K562 (cell line): ENCODE measurements around the gene TLE7. TPM values are rescaled to one million over a fixed set of nuclear protein-coding genes. Genes with fewer than 3 reads are reported as not detected.

Source experiments
- DDX20 ChIP-seq: fragments of 450-650 bp; IDR thresholded peaks from 2 replicates; pipeline ENCODE4 v1.6.1; 2016; ENCODE audit warnings: missing genetic modification characterization, low read depth, mild to moderate bottlenecking, missing compliant biosample characterization, moderate library complexity
- DMBX1 ChIP-seq: fragments of 250-450 bp; sonication (Bioruptor Pico); IDR thresholded peaks from 2 replicates; pipeline ENCODE4 v1.8.0; 2022; ENCODE audit warnings: inconsistent platforms, mild to moderate bottlenecking, moderate library complexity, borderline replicate concordance
- SIN3A ChIP-seq, 2 experiments: fragments of 150-350 bp in 1 of 2; IDR thresholded peaks; 2 replicates each; pipeline ENCODE4 v1.6.1; 2011 to 2016; ENCODE audit warnings: borderline replicate concordance in 2 of 2, low read depth in 2 of 2, low read length in 2 of 2, mild to moderate bottlenecking in 2 of 2, moderate library complexity in 2 of 2; ENCODE audit not compliant: control insufficient read depth in 1 of 2
- ZNF584 ChIP-seq: fragments of 200-800 bp; sonication (Bioruptor generic); IDR thresholded peaks from 2 replicates; pipeline ENCODE4 v1.6.1; 2016; ENCODE audit warnings: low read depth, mild to moderate bottlenecking, missing genetic modification characterization, missing compliant biosample characterization
- ZNF780A ChIP-seq: fragments of 250-450 bp; sonication (Bioruptor Pico); IDR thresholded peaks from 2 replicates; pipeline ENCODE4 v1.5.0; 2021; ENCODE audit warnings: mild to moderate bottlenecking
- polyA plus RNA-seq, 8 experiments: library from polyadenylated mRNA; depleted of rRNA in 4 of 8; stranded (reverse) in 5 of 8; unstranded in 3 of 8; fragments of >200 nt; fragmentation: Nextera tagmentation in 2 of 8; fragmentation: Illumina TruSeq in 1 of 8; extraction: Ambion mirVana in 2 of 8; extraction: Trizol in 1 of 8; gene quantifications; 2 replicates each; pipeline versions ENCODE4 v1.2.1 to v1.2.3, GENCODE V29; 2011 to 2014; ENCODE audit warnings: inconsistent platforms in 1 of 8, missing spikeins in 1 of 8
- total RNA-seq, 7 experiments: library from RNA; depleted of rRNA in 6 of 7; stranded (reverse); fragments of >200 nt in 6 of 7; fragmentation: Illumina TruSeq in 2 of 7; extraction: Trizol in 2 of 7; gene quantifications; 2 replicates each; pipeline versions ENCODE4 v1.2.1 to v1.2.3, GENCODE V29; 2011 to 2021; ENCODE audit warnings: low replicate concordance in 1 of 7
- TF ChIP-seq, protein P1 (sequence below): fragments of 450-650 bp; IDR thresholded peaks from 2 replicates; pipeline ENCODE4 v1.6.1; 2018; ENCODE audit not compliant: partially characterized antibody
- TF ChIP-seq, protein P2 (sequence below), 3 experiments: fragments of 200-800 bp in 1 of 3; sonication (Bioruptor generic) in 1 of 3; sonication (generic) in 1 of 3; formaldehyde crosslinking in 1 of 3; IDR thresholded peaks; 2 replicates each; pipeline versions ENCODE4 v1.6.1 to v1.8.0; 2016 to 2022; ENCODE audit warnings: mild to moderate bottlenecking in 2 of 3, missing compliant biosample characterization in 2 of 3, missing genetic modification characterization in 2 of 3, missing genetic modification reagents in 1 of 3
- TF ChIP-seq, protein P3 (sequence below): fragments of 450-650 bp; IDR thresholded peaks from 2 replicates; pipeline ENCODE4 v1.6.1; 2016; ENCODE audit warnings: mild to moderate bottlenecking, moderate library complexity

TLE7 gene
- total and polyA plus RNA-seq, 9 of the 15 experiments (the other 6 are each of a cell fraction or from before 2014, with no cell fraction given) = not detected

DNA sequence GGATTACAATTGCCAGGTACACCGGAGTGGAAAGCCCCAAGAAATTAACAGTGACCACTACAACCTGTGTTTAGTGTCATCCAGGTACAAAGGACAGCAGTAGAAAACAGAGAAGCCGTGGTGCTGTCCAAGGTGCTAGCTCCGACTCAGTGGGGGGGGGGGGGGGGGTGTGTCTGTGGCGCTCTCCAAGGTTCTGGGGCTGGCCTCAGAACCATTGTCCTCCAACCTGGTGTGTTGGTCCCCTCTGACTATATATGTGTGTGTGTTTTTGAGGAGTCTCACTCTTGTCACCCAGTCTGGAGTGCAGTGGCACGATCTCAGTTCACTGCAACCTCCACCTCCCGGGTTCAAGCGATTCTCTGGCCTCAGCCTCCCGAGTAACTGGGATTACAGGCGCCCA lies 26.0 kb upstream of the TLE7 start (continued):
- no peak for TF ChIP-seq ZNF780A (CRISPR knock-in tag)
- 0 out of 2 replicates have a peak, but pooled peaks have one; percentile 49 for TF ChIP-seq DDX20 (tag)
- peak; percentile 94 for TF ChIP-seq ZNF584 (CRISPR knock-in tag)
- peak; percentile 98 to 99 for TF ChIP-seq SIN3A (IDR thresholded peaks at IDR 0.05; ENCODE audit: borderline replicate concordance in 2 of 2, control insufficient read depth in 1 of 2, low read depth in 2 of 2, low read length in 2 of 2)
- TF ChIP-seq, protein P1, sequence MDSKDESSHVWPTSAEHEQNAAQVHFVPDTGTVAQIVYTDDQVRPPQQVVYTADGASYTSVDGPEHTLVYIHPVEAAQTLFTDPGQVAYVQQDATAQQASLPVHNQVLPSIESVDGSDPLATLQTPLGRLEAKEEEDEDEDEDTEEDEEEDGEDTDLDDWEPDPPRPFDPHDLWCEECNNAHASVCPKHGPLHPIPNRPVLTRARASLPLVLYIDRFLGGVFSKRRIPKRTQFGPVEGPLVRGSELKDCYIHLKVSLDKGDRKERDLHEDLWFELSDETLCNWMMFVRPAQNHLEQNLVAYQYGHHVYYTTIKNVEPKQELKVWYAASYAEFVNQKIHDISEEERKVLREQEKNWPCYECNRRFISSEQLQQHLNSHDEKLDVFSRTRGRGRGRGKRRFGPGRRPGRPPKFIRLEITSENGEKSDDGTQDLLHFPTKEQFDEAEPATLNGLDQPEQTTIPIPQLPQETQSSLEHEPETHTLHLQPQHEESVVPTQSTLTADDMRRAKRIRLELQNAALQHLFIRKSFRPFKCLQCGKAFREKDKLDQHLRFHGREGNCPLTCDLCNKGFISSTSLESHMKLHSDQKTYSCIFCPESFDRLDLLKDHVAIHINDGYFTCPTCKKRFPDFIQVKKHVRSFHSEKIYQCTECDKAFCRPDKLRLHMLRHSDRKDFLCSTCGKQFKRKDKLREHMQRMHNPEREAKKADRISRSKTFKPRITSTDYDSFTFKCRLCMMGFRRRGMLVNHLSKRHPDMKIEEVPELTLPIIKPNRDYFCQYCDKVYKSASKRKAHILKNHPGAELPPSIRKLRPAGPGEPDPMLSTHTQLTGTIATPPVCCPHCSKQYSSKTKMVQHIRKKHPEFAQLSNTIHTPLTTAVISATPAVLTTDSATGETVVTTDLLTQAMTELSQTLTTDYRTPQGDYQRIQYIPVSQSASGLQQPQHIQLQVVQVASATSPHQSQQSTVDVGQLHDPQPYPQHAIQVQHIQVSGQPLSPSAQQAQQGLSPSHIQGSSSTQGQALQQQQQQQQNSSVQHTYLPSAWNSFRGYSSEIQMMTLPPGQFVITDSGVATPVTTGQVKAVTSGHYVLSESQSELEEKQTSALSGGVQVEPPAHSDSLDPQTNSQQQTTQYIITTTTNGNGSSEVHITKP = no peak
- TF ChIP-seq, protein P2, sequence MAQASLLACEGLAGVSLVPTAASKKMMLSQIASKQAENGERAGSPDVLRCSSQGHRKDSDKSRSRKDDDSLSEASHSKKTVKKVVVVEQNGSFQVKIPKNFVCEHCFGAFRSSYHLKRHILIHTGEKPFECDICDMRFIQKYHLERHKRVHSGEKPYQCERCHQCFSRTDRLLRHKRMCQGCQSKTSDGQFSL (CRISPR knock-in tag; IDR thresholded peaks at IDR 0.05) = peak; percentile 99
- TF ChIP-seq, protein P2 (tag; IDR thresholded peaks at IDR 0.05) = peak in 1 of 2 experiments; percentile 100; a peak in 2 of 4 replicates
- peak; percentile 76; the same call in 1 of the 2 replicates for TF ChIP-seq DMBX1 (CRISPR knock-in tag)
- TF ChIP-seq, protein P3, sequence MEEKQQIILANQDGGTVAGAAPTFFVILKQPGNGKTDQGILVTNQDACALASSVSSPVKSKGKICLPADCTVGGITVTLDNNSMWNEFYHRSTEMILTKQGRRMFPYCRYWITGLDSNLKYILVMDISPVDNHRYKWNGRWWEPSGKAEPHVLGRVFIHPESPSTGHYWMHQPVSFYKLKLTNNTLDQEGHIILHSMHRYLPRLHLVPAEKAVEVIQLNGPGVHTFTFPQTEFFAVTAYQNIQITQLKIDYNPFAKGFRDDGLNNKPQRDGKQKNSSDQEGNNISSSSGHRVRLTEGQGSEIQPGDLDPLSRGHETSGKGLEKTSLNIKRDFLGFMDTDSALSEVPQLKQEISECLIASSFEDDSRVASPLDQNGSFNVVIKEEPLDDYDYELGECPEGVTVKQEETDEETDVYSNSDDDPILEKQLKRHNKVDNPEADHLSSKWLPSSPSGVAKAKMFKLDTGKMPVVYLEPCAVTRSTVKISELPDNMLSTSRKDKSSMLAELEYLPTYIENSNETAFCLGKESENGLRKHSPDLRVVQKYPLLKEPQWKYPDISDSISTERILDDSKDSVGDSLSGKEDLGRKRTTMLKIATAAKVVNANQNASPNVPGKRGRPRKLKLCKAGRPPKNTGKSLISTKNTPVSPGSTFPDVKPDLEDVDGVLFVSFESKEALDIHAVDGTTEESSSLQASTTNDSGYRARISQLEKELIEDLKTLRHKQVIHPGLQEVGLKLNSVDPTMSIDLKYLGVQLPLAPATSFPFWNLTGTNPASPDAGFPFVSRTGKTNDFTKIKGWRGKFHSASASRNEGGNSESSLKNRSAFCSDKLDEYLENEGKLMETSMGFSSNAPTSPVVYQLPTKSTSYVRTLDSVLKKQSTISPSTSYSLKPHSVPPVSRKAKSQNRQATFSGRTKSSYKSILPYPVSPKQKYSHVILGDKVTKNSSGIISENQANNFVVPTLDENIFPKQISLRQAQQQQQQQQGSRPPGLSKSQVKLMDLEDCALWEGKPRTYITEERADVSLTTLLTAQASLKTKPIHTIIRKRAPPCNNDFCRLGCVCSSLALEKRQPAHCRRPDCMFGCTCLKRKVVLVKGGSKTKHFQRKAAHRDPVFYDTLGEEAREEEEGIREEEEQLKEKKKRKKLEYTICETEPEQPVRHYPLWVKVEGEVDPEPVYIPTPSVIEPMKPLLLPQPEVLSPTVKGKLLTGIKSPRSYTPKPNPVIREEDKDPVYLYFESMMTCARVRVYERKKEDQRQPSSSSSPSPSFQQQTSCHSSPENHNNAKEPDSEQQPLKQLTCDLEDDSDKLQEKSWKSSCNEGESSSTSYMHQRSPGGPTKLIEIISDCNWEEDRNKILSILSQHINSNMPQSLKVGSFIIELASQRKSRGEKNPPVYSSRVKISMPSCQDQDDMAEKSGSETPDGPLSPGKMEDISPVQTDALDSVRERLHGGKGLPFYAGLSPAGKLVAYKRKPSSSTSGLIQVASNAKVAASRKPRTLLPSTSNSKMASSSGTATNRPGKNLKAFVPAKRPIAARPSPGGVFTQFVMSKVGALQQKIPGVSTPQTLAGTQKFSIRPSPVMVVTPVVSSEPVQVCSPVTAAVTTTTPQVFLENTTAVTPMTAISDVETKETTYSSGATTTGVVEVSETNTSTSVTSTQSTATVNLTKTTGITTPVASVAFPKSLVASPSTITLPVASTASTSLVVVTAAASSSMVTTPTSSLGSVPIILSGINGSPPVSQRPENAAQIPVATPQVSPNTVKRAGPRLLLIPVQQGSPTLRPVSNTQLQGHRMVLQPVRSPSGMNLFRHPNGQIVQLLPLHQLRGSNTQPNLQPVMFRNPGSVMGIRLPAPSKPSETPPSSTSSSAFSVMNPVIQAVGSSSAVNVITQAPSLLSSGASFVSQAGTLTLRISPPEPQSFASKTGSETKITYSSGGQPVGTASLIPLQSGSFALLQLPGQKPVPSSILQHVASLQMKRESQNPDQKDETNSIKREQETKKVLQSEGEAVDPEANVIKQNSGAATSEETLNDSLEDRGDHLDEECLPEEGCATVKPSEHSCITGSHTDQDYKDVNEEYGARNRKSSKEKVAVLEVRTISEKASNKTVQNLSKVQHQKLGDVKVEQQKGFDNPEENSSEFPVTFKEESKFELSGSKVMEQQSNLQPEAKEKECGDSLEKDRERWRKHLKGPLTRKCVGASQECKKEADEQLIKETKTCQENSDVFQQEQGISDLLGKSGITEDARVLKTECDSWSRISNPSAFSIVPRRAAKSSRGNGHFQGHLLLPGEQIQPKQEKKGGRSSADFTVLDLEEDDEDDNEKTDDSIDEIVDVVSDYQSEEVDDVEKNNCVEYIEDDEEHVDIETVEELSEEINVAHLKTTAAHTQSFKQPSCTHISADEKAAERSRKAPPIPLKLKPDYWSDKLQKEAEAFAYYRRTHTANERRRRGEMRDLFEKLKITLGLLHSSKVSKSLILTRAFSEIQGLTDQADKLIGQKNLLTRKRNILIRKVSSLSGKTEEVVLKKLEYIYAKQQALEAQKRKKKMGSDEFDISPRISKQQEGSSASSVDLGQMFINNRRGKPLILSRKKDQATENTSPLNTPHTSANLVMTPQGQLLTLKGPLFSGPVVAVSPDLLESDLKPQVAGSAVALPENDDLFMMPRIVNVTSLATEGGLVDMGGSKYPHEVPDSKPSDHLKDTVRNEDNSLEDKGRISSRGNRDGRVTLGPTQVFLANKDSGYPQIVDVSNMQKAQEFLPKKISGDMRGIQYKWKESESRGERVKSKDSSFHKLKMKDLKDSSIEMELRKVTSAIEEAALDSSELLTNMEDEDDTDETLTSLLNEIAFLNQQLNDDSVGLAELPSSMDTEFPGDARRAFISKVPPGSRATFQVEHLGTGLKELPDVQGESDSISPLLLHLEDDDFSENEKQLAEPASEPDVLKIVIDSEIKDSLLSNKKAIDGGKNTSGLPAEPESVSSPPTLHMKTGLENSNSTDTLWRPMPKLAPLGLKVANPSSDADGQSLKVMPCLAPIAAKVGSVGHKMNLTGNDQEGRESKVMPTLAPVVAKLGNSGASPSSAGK = no peak
